Brain microvascular endothelial cell (primary cell): ENCODE results near the gene C5orf58.
A peak's percentile ranks its signal among the peaks of the same experiment; 100 is the strongest.

Experiments used
- DNase-seq: peaks from one replicate; pipeline ENCODE4 v3.0.0-alpha.2; 2020
- H3K27ac ChIP-seq: fragments of 250-450 bp; sonication (Bioruptor Pico); 2 replicates; pipeline ENCODE4 v1.5.1; 2020; ENCODE audit warnings: mild to moderate bottlenecking, moderate library complexity
- H3K27me3 ChIP-seq: fragments of 250-450 bp; sonication (Bioruptor Pico); replicated peaks from 2 replicates; pipeline ENCODE4 v1.5.1; 2020; ENCODE audit warnings: mild to moderate bottlenecking
- H3K36me3 ChIP-seq: fragments of 250-450 bp; sonication (Bioruptor Pico); replicated peaks from 2 replicates; pipeline ENCODE4 v1.5.1; 2020; ENCODE audit warnings: mild to moderate bottlenecking
- H3K4me3 ChIP-seq: 2 replicates; pipeline ENCODE4 v1.5.1; 2011; ENCODE audit warnings: low read depth, mild to moderate bottlenecking, control low read depth, low read length, moderate library complexity
- in situ Hi-C: cut with HindIII; loops from 2 replicates; pipeline ENCODE4 v1.10.0; 2017; ENCODE audit warnings: low sequenced_read_pairs, low pct_ligation_motif_present
- TF ChIP-seq, protein P1 (sequence below): IDR thresholded peaks from 2 replicates; pipeline ENCODE4 v1.5.1; 2011; ENCODE audit warnings: low read depth, mild to moderate bottlenecking, moderate library complexity, low read length, control low read depth, inconsistent platforms; ENCODE audit errors: missing control alignments

The C5orf58 gene

DNA sequence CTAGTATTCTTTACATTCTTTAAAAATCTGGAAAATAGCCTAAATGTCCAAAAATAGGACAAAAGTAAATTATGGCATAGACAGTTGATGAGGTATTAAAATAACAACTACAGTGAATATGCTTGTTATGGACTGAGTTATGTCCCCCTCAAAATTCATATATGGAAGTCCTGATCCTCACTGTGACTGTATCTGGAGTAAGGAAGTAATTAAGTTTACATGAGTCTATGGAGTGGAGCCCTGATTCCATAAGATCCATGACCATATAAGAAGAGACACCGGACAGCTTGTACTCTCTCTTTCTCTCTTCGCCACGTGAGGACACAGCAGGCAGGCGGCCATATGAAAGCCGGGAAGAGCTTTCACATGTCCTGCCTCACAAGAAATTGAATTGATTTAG is 28.6 kb upstream of the C5orf58 start:
- TF ChIP-seq, protein P1, sequence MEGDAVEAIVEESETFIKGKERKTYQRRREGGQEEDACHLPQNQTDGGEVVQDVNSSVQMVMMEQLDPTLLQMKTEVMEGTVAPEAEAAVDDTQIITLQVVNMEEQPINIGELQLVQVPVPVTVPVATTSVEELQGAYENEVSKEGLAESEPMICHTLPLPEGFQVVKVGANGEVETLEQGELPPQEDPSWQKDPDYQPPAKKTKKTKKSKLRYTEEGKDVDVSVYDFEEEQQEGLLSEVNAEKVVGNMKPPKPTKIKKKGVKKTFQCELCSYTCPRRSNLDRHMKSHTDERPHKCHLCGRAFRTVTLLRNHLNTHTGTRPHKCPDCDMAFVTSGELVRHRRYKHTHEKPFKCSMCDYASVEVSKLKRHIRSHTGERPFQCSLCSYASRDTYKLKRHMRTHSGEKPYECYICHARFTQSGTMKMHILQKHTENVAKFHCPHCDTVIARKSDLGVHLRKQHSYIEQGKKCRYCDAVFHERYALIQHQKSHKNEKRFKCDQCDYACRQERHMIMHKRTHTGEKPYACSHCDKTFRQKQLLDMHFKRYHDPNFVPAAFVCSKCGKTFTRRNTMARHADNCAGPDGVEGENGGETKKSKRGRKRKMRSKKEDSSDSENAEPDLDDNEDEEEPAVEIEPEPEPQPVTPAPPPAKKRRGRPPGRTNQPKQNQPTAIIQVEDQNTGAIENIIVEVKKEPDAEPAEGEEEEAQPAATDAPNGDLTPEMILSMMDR = no peak
- Histone ChIP-seq H3K36me3 (no peaks in the 10 kb centered on the region), H3K27me3 (no peaks in the 10 kb centered on the region), H3K27ac (no peak overlapping the region), H3K4me3 (no peak overlapping the region)
- in situ Hi-C loops = no loop called here
- DNase-seq = no peak

DNA sequence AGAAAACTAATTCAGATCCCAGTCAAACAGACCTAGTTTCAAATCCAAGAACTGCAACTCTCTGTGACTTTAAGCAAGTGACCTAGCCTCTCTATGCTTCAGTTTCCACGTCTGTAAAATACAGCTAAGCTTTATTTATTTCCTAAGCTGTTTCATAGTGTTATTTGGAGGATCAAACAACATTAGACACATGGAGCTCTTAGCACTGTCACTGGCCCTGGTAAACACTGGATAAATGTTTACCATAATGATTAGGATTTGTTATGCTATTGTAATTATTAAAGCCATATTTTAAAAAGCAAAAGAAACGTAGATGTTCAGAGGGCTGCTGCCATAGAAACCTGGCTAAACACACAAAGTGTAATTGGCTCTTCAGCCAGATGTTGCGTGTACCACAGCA is 26.6 kb upstream of the C5orf58 start:
- no peaks in the 10 kb centered on the region for H3K36me3 ChIP-seq
- no peaks in the 10 kb centered on the region for H3K27me3 ChIP-seq
- in situ Hi-C loops = no loop called here
- H3K4me3 ChIP-seq = no peak overlapping the region
- TF ChIP-seq, protein P1 = no peak
- no peak overlapping the region for H3K27ac ChIP-seq
- DNase-seq = no peak

DNA sequence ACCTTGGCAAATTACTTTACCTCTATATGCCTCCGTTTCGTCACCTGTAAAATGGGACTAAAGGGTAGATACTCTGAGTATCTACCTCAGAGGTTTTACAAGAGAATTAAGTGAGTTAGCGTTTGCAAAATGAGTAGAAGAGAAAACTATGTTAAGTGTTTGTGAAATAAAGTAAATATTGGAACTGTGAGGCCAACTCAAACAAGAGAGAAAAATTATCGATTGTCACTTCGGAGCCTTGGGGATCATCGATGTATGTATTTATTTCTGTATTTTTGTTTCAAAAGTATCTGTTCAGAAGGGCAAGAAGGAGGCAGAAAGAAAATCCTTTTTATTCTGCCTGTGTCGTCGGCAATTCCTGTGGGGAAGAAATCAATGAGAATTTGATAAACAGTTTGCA is 25.8 kb upstream of the C5orf58 start:
- in situ Hi-C loops = no loop called here
- no peaks in the 10 kb centered on the region for H3K27me3 ChIP-seq
- no peak overlapping the region for H3K4me3 ChIP-seq
- TF ChIP-seq, protein P1 = no peak
- no peaks in the 10 kb centered on the region for H3K36me3 ChIP-seq
- no peak for DNase-seq
- H3K27ac ChIP-seq = no peak overlapping the region

DNA sequence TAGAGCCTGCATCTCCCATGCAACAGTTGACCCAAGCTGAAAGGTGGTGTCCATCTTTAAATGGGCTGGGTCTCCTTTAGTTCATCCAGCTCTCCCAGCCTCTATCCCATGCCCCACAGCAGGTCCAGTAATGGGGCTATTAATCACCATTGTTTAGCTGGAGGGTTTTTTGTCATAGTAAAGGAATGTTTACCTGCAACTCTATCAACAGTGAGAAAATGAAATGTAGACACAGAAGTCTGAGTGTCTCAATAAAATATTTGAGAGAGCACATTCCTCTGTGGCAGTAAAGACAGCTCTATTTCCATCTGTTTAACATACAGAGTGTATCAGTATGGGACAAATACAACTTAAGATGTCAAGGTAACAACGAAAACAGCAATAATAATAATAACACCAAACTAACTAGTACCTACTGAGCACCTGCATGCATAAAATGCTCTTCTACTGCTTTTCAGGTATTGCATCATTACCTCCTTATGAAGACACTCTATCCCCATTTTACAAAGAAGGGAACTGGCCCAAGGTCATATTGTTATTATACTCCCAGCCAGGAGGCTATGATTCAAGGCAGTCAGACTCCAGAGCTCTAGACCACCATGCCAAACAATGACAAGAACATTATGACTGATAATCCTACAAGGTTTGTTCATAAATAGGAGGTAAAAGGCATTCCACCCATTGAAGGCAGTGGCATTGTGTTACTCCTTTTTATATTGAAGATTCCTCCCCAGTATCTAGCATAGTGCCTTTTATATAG is 21.0 kb upstream of the C5orf58 start:
- TF ChIP-seq, protein P1 = no peak
- in situ Hi-C loops = no loop called here
- Histone ChIP-seq H3K4me3 (no peak overlapping the region), H3K27me3 (no peaks in the 10 kb centered on the region), H3K27ac (no peak overlapping the region), H3K36me3 (no peaks in the 10 kb centered on the region)
- DNase-seq = no peak

DNA sequence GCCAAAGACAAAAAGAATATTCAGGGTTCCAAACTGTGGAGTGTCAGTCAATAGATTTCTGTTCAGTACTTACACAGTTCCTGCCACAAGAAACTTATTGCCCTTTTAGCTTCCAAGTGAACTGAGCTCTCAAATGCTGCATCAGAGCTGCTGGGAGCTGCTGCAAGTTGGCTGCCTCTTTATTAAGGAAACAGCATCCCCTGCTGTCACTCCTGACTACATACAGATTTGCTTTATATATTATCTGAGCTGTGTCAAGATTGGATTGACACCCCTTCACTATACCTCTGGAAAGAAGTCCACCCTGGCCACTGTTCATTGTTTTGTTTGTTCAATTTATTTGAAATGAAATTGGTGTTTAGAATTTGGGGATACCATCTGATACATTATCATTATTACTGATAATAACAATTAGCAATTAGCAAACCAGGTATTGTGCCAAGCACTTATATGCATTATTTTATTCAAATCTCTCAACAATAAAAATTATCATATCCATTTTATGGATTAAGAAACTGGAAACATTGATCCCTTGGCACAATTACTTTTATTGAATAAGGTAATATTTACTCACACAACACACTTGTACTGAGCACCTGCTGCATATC is 16.4 kb upstream of the C5orf58 start:
- TF ChIP-seq, protein P1 = peak; percentile 80
- Histone ChIP-seq H3K36me3 (no peaks in the 10 kb centered on the region), H3K4me3 (no peak overlapping the region), H3K27me3 (no peaks in the 10 kb centered on the region), H3K27ac (no peak overlapping the region)
- DNase-seq = peak; percentile 68
- in situ Hi-C loops = no loop called here

DNA sequence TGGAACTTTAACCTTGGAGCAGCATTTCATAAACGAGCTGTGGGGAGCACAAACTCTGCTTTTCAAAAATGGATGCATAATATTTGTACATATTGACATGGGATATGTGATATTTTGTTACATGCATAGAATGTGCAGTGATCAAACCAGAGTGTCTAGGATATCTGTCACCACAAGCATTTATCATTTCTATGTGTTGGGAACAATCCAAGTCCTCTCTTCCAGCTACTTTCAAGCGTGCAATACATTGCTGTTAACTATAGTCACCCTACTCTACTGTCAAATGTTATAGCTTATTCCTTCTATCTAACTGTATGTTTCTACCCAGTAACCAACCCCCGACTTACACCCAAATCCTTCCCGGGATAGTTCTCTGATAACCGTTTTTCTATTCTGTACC is 15.0 kb upstream of the C5orf58 start:
- TF ChIP-seq, protein P1 = no peak
- Histone ChIP-seq H3K27ac (no peak overlapping the region), H3K36me3 (no peaks in the 10 kb centered on the region), H3K4me3 (no peak overlapping the region), H3K27me3 (no peaks in the 10 kb centered on the region)
- DNase-seq = no peak
- in situ Hi-C loops = no loop called here
